HG02623 (cell line): Measurements from ENCODE around the gene WNT6.

Source experiments
- ATAC-seq: cut with Tn5 transposase; IDR thresholded peaks from one replicate; pipeline ENCODE4 v1.9.1; 2021; ENCODE audit warnings: moderate library complexity; ENCODE audit not compliant: unreplicated experiment

Gene WNT6

DNA sequence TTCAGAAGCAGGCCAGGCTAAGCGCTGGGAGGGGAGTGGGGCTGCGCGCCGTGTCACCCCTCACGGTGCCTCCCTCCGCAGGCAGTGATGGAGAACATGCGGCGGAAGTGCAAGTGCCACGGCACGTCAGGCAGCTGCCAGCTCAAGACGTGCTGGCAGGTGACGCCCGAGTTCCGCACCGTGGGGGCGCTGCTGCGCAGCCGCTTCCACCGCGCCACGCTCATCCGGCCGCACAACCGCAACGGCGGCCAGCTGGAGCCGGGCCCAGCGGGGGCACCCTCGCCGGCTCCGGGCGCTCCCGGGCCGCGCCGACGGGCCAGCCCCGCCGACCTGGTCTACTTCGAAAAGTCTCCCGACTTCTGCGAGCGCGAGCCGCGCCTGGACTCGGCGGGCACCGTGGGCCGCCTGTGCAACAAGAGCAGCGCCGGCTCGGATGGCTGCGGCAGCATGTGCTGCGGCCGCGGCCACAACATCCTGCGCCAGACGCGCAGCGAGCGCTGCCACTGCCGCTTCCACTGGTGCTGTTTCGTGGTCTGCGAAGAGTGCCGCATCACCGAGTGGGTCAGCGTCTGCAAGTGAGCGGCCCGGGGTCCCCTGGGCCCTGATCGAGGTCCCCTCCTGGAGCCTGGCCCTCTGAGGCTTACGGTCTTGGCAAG, 33.2 kb downstream of the WNT6 start:
- peak; percentile 37 for ATAC-seq

DNA sequence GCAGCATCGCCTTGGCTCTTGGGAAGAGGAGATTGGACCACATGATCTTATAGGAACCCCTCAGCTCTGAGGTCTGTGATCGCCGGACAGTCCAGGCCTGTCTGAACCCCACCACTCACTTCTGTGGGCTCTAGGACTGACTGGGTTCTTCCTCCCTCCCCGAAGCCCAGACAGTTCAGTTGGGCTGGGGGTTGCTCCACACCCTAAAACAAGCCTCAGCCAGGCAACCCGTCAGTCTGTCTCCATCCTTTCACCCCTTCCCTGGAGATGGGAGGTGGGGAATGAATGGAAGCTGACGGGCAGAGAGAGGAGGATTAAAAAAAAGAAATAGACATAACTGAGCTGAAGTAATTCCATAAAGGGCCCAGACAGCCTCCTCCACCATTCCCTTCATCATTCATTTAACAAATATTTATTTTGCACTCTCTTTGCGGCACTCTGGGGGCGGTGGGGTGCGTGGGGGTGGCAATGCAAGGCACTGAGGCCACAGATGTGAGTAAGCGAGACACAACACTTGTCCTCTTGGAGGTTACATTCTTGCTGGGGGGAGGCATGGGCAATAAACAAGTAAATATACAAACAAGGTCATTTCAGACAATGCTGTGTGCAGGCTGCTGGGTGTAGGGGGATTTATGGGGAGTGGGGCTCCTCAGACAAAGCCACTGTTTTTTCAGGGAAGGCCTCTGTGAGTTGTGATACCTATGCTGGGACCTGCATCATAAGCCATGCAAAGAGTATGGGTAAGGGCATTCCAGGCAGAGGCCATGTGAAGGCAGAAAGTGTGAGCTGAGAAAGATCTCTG, 33.9 kb downstream of the WNT6 start:
- ATAC-seq = no peak

DNA sequence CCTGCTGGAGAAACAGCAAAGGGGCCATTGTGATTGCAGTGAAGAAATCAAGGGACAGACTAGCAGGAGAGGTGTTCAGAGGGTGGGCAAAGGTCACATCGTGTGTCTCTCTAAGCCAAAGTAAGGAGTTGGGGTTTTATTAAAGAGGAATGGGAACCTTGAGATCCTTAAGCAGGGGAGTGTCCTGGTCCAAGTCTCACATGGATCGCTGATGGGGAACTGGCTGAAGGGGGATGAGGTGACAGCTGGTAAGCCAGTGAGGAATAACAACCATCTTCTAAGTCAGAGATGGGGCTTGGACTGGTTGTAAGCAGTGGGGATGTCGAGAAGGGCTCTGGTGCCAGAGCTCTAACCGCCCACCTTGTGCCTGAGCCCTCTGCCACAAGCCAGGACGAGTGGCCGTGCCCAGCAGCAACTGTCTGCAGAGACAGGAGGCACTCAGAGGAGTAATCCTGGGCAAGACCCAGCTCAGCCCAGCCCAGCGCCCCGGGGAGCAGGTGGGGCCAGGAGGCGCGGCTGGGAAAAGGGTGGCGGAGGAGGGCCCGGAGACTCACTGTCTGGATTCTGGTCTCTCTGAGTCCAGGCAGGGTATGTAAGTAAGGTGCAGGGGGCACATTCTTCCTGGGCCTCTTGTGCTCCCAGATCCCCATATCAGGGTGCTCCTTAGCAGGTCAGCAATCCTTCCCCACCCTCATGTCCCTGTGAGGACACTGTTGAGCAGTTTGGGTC, 34.7 kb downstream of the WNT6 start:
- no peak for ATAC-seq

DNA sequence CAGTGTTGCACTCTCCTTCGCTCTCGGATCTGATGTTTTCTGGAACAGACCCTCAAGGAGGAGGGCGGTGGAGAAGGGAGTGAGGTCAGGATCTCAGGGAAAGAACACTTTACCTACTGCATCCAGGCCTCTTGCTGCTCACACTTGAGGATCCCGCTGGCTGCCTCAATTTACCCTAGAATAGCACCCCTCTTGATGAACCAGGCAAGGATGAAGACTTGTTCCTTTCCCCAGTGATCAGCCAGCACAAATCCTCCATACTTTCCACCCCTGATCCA, 35.2 kb downstream of the WNT6 start:
- ATAC-seq = no peak

DNA sequence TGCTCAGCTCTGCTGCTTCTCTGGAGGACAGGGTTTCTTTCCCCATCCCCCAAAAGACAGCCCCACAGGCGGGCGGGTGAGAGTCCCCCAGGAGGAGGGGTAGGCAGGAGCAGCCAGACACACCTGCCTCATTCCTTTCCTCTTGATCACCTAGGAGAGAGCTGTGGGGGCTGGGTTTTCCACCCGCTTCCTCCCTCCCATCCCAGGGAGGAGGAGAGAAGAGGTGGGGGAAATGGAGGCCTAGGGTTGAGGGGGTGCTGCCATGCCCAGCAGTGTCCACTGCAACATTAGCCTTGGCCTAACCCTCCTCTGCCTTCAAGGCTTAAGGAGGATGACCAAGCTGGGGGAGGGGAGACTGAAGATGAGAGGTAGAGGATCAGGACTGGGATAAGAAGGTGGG, 35.7 kb downstream of the WNT6 start:
- ATAC-seq = no peak

DNA sequence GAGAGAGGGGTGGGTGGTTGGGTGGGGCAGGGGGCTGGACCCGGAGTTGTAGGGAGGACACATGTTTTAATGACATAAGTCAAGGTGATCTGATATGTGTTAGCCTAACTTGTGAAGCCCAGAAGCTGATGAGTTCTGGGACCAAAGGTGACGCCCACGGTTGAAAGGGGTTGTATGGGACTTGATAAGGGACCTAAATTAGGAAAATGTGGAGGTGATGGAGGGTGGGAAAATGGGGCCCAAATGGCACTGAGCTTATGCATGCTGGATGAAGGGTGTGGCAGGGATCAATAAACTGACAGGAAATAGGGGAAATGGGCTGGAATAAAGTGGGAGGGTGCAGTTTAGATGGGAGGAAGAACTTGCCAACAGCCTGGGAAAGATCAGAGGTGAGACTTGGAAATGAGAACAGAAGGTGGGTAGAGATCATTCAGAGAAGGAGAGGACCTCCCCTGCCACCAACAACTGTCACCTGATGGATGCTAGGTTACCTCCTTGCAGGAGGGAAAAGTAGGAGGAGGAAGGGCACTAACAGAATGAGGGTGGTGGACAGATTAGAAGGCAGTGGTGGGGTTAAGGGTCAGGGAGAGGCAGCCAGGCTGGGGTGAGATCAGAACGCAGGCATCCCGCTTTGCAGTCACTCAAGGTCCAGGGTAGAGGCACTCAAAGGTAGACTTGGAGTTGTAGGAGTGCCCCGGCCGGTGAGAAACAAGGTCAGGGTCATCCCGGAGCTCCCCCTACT, 36.3 kb downstream of the WNT6 start:
- peak; percentile 6 for ATAC-seq

DNA sequence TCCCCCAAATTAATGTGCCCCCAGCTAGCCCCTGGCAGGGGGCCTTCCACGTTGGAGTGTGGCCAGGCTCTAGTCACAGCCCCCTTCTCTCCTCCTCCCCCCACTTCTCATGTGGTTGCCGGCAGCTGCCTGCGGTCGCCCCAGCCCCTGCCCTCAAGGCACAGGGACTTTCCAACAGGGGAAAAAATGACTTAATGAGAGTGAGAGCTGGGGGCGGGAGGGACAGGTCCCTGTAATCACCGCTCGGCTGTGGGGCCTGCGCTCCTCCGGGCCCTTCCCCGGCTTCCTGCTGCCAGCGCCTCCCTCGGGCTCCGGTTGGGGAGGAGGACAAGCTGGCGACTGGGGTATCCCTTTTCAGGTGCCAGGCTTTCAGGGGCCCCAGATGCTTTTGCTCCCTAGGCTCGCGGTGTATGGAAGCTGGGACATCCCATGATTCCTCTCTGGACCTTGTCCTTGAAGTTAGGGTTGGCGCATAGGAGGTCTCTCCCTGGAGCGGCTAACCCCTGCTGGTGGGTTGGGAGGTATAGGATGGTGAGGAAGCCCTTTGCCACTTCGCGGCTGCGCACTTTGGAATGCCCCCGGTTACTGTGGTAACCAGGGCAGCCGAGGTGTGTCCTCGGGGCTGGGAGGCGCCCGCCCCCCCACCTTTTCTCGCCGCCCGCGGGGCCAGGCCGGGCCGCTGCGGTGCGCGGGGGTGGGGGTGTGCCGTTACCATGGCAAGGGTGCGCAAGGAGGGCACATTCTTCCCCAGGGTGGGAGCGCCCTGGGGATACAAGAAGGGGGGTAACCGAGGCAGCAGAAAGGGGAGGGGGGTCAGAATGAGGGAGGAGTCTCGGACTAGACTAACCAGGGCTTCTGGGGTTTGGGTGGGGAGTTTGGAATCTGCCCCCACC, 37.1 kb downstream of the WNT6 start:
- peak; percentile 60 for ATAC-seq

DNA sequence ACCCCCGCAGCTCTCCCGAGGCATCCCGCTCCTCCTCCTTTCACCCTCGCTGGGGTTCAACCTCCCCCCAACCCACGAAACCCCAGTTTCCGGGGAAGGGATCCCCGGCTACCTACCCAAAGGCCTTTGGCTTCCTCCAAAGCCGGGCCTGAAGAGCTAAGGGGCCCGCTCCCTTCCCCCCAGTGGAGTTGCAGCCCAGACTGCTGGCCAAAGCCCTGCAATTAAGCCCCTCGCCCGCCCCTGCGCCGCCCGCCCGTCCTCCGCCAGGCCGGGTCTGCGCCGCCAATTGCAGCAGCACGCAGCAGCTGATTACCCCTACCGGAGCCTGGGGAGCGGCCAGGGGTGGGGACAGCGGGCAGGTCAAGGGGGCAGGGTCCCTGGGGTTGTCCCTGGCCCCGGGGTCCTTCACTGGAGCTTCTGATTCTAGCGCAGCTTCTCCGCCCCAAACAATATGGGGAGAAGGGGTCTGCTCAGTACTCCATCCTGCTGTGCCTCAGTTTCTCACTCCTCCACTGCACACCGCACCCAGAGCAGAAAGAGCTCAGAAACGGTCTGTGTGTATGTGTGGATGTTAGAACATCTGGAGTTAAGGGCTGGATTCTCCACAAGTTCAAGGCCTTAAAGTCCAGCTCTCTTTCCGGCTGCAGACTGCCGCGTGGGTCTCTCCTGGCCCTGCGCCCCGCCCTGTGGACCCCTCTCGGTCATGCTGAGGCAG, 37.9 kb downstream of the WNT6 start:
- ATAC-seq = no peak

DNA sequence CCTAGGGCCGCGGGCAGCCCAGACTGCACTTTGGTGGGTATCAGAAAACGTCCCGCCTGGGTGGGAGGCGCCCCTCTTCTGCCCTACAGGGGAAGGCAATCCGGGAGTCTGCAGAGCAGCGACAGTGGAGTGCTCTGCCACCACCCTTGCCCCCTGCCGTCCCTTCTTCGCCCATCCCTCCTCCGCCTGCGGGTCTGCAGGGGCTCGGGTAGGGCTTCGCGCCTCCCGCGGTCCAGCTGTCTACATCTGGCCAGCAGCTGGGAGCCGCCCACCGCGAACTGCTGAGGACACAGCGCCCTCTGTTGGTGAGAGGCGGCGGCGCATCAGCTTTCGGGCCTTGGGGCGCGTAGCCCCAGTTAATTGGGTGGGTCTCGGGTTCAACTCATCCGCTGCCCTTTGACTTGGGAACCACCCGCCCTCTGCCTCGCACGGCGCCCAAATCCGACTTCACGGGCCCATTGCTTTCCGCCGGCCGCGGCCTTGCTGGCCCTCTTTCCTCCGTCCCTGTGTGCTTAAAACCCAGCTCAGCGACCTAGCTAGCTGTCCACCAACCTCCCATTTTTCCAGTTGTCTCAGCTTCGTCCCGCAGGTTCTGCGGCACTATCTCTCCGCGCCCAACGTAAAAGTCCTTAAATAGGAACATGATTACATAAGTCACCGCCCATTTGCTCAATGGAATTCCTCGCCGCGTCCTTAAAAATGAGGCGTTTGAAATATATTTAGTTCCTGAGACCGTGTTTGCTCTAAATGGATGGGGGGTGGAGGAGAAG, 38.7 kb downstream of the WNT6 start:
- peak; percentile 33 for ATAC-seq

DNA sequence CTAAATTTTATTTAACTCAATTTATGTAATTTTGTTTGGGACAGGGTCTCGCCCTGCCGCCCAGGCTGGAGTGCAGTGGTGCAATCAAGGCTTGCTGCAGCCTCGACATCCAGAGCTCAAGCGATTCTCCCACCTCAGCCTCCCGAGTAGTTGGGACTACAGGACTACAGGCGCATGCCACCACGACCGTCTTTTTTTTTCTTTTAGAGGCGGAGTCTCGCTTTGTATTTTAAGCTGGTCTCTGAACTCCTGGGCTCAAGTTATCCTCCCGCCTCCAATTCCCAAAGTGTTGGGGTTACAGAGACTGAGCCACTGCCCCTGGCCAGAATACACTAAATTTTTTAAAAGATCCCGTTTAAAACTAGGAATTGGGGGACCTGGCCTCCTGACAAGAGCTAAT, 39.5 kb downstream of the WNT6 start:
- ATAC-seq = no peak

DNA sequence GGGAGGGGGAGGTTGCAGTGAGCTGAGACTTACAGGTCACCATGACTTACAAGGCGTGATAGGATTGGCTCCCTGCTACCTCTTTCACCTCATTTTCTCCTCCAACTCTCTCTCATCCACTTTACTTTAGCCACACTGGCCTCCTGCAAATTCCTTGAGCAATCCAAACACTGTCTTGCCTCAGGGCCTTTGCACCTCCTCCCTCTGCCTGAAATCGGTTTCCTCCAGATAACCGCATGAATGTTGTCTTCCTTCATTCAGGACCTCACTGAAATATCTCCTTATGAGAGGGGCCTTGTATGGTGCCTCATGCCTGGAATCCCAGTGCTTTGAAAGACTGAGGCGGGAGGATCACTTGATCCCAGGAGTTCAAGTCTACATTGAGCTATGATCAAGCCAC, 42.8 kb downstream of the WNT6 start:
- ATAC-seq = no peak

DNA sequence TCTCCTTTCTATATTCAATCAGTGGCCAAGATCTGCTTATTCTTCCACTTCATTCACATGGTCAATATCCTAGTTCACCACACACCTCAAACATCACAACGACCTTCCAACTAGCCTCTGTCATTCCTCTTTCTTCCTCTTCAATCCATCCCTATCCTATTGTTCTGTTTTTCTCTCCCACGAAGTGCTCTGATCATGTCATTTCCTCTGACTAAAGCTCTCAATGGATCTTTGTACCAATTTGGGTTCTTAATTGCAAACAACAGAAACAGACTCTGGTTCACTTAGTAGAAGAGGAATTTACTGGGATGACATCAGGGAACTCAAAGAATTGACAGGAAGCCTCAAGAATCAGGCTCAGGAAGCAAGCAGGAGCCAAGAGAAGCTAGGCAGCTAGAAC, 44.6 kb downstream of the WNT6 start:
- no peak for ATAC-seq

DNA sequence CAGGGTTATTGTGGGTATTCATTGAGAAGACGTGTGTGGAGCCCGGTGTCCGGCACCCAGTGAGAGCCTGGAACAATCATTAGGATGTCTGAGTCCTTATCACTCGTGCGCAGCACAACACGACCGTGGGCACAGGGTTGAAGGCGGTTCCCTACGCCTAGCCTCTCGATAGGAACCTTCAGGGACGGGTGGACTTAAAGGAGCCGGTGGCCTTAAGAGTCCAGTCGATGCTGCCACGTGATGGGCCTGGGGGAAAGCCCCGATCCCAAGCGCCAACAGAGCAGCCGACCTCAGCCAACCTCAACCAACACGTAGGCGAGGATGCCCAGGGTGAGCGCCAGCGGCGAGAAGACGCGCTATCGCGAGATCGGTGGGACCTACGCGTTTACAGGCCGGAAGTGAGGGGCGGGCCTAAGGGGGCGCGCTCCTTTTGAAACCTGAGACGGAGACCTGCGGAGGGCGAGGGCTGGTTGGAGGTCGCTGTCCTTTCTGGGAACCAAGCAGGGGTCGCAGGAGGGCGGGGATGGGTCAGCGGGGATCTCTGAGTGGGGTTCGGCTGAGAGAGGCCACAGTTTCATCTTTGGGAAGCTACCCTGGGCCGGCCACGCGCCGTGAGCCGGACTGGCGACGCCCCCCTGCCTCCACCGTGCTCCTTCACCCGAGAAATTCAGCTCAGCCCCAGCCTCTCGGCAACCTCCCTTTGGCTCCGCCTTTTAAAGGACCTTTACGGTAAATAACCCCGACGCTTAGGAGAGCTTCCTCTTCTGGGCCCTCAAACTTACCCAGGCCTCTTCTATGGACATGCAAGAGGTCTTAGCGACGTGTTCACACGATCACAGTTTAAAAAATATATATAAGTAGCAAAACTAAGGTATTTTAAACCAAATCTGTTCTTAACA, 49.4 kb downstream of the WNT6 start:
- ATAC-seq = peak; percentile 87

DNA sequence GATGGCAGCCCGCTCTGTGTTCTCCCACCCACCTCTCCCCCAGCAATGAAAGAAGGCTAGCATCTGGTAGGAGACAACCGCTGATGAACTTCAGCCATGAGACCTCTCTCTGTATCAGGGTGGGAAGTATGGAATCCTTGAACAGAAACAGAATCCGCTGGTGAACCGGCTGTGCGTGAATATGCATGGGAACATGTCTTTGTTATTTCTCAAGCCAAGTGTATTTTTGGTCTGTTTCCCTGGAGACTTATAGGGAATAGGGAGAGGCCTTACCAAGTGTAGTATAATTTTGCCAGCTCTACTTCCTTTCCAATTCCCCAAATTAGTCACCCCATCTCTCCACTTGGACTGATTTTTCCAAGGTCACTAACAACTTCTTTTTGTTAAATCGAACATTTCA, 51.1 kb downstream of the WNT6 start:
- no peak for ATAC-seq

DNA sequence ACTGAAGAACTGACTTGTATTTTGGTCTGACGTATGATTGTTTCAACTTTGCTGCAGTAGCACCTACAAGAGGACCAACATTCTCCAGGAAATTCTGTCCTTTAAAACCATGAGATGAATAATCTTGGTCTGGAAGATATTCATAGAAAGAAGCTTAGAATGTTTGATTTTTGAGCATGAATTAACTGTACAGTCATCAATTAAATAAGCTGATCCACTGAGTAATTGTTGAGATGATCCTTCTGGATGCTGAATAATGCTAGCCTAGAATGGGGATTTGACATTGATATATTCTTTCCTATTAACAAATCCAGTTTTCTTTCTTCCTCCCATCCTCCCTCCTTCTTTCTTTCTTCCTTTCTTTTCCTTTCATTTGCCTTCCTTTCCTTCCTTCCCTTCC, 60.9 kb downstream of the WNT6 start:
- ATAC-seq = no peak
